Cardiac muscle cell (in vitro differentiated cells and primary cell): ENCODE measurements around the gene B4GALT5. TPM values are rescaled to one million over a fixed set of nuclear protein-coding genes. Genes with fewer than 3 reads are reported as not detected.
"Not testable (repeated sequence)": the region's sequence is repeated elsewhere in the genome, so short reads cannot be mapped to it uniquely, and the experiment has no call there.

Experiments
- DNase-seq, 2 donors: peaks; one replicate each; pipeline versions ENCODE4 v3.0.0 to v3.0.0-alpha.2; 2010 to 2017; ENCODE audit warnings: low read depth in 1 of 2, low spot score in 1 of 2
- H3K27ac ChIP-seq: fragments of 200-600 bp; sonication (generic); 2 replicates; pipeline ENCODE4 v1.5.1; 2016
- H3K27me3 ChIP-seq: fragments of 200-600 bp; sonication (generic); 2 replicates; pipeline ENCODE4 v1.6.0; 2016; ENCODE audit warnings: control low read depth
- H3K36me3 ChIP-seq: fragments of 200-600 bp; sonication (generic); 2 replicates; pipeline ENCODE4 v1.5.1; 2016; ENCODE audit warnings: control low read depth
- H3K4me1 ChIP-seq: fragments of 200-600 bp; sonication (generic); 2 replicates; pipeline ENCODE4 v1.8.1; 2017; ENCODE audit warnings: low read depth, mild to moderate bottlenecking, mixed run types
- H3K4me3 ChIP-seq: fragments of 200-600 bp; sonication (generic); 2 replicates; pipeline ENCODE4 v1.5.1; 2016; ENCODE audit warnings: mild to moderate bottlenecking
- H3K9me3 ChIP-seq: fragments of 200-600 bp; sonication (generic); 2 replicates; pipeline ENCODE4 v1.5.1; 2017; ENCODE audit warnings: low read depth, mild to moderate bottlenecking, control low read depth
- CTCF ChIP-seq: IDR thresholded peaks from 2 replicates; pipeline ENCODE4 v1.5.1; 2012; ENCODE audit warnings: low read depth, mild to moderate bottlenecking, low read length
- polyA plus RNA-seq: library from polyadenylated mRNA; unstranded; fragments of >200 nt; fragmentation: Nextera tagmentation; extraction: Ambion mirVana; gene quantifications from 2 replicates; pipeline ENCODE4 v1.2.1, GENCODE V29; 2016
- total RNA-seq: library from RNA; depleted of rRNA; stranded (reverse); fragments of >200 nt; gene quantifications from 2 replicates; pipeline ENCODE4 v1.2.3, GENCODE V29; 2016

B4GALT5 gene
- total and polyA plus RNA-seq, 2 experiments from 2014 or later: 11.5 to 26.5 TPM

DNA sequence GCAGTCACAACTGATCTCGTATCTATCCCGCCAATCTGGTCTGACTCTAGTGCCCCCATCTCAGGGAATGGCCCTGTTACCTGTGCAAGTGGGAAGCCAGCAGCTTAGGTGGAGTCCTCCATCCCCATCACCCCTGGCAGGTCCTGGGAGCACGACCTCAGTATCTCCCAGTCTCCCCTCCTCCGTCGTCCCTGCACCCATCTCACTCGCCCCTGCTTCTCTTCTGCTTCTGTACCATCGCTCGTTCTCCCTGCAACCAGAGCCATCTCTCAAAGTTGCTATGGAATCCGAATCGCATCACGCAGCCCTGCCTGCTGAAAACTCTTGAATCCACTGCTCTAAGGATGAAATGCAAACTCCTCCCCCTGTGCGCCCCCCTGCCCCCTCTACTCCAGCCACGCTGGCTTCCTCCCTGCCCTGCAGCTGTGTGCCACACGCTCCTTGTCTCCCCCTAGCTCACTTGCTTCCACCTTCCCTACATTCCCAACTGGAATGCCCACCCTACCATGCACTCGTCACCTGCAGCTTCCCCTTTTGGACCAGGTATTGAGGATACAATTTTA is 81.7 kb downstream of the B4GALT5 start:
- Histone ChIP-seq H3K36me3 (peaks cover 6% of the 10 kb centered on the region), H3K27ac (no peak overlapping the region), H3K27me3 (no peaks in the 10 kb centered on the region), H3K9me3 (no peaks in the 10 kb centered on the region), H3K4me1 (no peaks in the 10 kb centered on the region), H3K4me3 (no peak overlapping the region)
- no peak for TF ChIP-seq CTCF
- no peak for DNase-seq

- no peaks in the 10 kb centered on the region for H3K4me1 ChIP-seq
- no peak overlapping the region for H3K4me3 ChIP-seq
- no peak for TF ChIP-seq CTCF
- DNase-seq: no peak
- no peaks in the 10 kb centered on the region for H3K27me3 ChIP-seq
- peak overlapping the region; percentile 51 for H3K27ac ChIP-seq
- H3K36me3 ChIP-seq: peaks cover 5% of the 10 kb centered on the region
- H3K9me3 ChIP-seq: no peaks in the 10 kb centered on the region
These were observed 82.5 kb downstream of the B4GALT5 start for GRCh38 chr20:49631061-49631716.

- no peaks in the 10 kb centered on the region for H3K9me3 ChIP-seq
- no peak overlapping the region for H3K4me3 ChIP-seq
- no peaks in the 10 kb centered on the region for H3K27me3 ChIP-seq
- peak overlapping the region; percentile 51 for H3K27ac ChIP-seq
- no peaks in the 10 kb centered on the region for H3K4me1 ChIP-seq
- DNase-seq: no peak
- no peak for TF ChIP-seq CTCF
- peaks cover 5% of the 10 kb centered on the region for H3K36me3 ChIP-seq
These were observed 83.2 kb downstream of the B4GALT5 start for GRCh38 chr20:49630396-49630951.

DNA sequence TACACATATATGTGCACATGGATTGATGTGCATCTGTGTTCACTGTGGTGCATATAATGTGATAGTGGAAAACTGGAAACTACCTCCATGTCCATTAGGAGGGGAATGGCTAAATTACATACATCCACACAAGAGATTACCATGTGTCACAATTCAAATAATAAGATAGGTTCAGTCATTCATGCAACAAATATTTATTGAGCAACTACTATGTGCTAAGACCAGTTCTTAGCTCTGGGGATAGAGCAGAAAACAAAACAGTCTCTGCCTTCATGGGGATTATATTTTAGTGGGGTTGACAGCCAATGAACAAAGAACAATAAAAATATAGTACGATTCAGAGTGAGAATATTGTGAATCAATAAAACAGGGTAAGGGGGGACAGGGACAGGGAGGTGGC is 84.1 kb downstream of the B4GALT5 start:
- peaks cover under 1% of the 10 kb centered on the region for H3K36me3 ChIP-seq
- DNase-seq: no peak
- no peaks in the 10 kb centered on the region for H3K4me1 ChIP-seq
- no peak overlapping the region for H3K27ac ChIP-seq
- H3K27me3 ChIP-seq: no peaks in the 10 kb centered on the region
- no peak for TF ChIP-seq CTCF
- no peaks in the 10 kb centered on the region for H3K9me3 ChIP-seq
- no peak overlapping the region for H3K4me3 ChIP-seq

- not testable (repeated sequence) for H3K36me3 ChIP-seq, H3K27me3 ChIP-seq, H3K9me3 ChIP-seq, H3K27ac ChIP-seq, H3K4me1 ChIP-seq, DNase-seq, H3K4me3 ChIP-seq
These were observed 85.4 kb downstream of the B4GALT5 start for GRCh38 chr20:49628280-49628679.

DNA sequence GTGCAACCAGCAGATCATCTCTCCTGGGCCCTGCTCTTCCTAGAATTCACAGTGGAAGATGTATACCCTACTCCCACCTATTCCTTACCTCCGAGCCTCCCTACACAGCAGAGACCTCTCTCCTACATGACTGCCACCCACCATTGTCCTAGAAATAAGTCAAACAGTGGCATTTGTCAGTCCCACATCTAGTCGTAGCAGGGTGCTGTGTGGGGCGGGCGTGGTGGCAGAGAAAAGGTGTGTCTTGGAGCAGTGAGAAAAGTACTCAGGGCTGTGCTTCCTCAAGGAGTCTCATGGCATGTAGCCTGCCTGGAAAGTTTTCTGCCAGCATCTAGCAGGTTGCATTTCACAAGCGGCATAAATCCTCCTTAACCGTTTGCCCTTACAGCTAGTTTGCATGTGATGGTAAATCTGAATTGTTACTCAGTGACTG is 86.3 kb downstream of the B4GALT5 start:
- Histone ChIP-seq H3K9me3 (no peaks in the 10 kb centered on the region), H3K4me3 (no peak overlapping the region), H3K36me3 (no peaks in the 10 kb centered on the region), H3K4me1 (no peaks in the 10 kb centered on the region), H3K27ac (no peak overlapping the region), H3K27me3 (no peaks in the 10 kb centered on the region)
- DNase-seq: no peak
- TF ChIP-seq CTCF: no peak

GRCh38 chr20:49624988-49625387 is 88.7 kb downstream of the B4GALT5 start:
- H3K4me3 ChIP-seq, H3K4me1 ChIP-seq, H3K27me3 ChIP-seq, H3K9me3 ChIP-seq, DNase-seq, H3K36me3 ChIP-seq, H3K27ac ChIP-seq: not testable (repeated sequence)
